ENCODE results near the gene UBTD2.
"Not testable (repeated sequence)": the region's sequence is repeated elsewhere in the genome, so short reads cannot be mapped to it uniquely, and the experiment has no call there.

UBTD2 gene, protein sequence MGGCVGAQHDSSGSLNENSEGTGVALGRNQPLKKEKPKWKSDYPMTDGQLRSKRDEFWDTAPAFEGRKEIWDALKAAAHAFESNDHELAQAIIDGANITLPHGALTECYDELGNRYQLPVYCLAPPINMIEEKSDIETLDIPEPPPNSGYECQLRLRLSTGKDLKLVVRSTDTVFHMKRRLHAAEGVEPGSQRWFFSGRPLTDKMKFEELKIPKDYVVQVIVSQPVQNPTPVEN

DNA sequence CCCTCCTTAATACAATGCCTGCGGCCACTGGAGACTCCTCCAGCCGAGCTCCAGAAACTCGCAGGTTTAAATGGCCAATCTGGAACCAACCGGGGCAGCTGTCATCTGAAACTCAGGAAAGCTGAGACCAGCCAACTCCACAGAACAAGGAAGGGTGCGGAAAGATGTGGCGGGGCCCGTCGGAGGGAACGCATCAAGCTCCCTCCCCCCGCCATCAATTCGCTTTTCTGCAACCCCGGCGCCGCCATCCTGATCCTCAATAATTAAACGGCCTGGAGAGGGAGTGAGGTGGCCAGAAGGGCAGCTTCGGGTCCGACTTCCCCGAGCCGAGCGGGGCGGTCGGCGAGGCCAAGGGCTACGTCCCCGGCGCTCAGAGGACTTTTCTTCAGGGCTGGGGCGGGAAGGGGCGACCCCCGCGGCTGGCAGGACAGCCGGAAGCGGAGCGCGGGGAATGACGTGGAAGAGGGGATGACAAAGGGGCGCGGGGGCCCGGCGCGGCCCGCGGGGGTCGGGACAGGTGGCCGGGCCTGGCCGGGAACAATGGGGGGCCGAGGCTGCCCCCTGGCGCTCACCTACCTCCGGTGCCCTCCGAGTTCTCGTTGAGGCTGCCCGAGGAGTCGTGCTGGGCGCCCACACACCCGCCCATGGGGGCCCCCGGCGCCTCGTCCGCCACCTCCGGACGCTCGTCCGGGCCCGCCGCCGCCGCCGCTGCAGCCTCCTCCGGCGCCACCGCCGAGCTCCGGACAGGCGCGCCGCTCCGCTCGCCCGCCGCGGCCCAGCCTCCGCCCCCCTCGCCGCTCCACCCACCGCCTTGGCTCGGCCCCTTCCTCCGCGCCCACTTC, at the start of gene UBTD2:
Gene UBTD2 (minus strand): TSS at position 745 of the 842 bp plus-strand sequence. CDS start 99 bp downstream, at position 646.
- Histone ChIP-seq H3K36me3 (ENCODE audit: insufficient read depth, low read length) (peaks cover 22% of the 10 kb centered on the region), H3K9ac (ENCODE audit: insufficient read length) (peak within 1 kb of the TSS; percentile 88), H3K9me3 (ENCODE audit: low read depth, low read length) (0 out of 2 replicates have a peak, but pooled peaks cover 4% of the 10 kb centered on the region), H3K27ac (peak within 1 kb of the TSS; percentile 91), H3K4me3 (peak within 1 kb of the TSS; percentile 95)
- no peak for DNase-seq (ENCODE audit: low read depth, low spot score)
- TF ChIP-seq FOXP2 (optimal IDR thresholded peaks at IDR 0.05; ENCODE audit: control extremely low read depth, extremely low read length, insufficient read depth): no peak
- TF ChIP-seq POLR2AphosphoS5 (IDR thresholded peaks at IDR 0.05; ENCODE audit: borderline replicate concordance, low read depth, low read length): 0 out of 2 replicates have a peak, but pooled peaks have one; percentile 13

DNA sequence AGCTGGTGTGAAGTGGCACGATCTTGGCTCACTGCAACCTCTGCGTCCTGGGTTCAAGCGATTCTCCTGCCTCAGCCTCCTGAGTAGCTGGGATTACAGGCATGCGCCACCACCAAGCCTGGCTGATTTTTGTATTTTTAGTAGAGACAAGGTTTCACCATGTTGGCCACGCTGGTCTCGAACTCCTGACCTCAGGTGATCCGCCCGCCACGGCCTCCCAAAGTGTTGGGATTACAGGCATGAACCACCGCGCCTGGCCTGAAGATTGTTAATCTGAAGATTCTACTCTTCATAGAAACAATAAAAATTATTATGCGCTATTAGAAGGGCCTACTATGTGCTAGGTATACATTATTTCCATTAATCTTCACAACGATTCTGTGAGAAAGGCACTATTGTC, 43.3 kb upstream of the UBTD2 start:
- not testable (repeated sequence) for H3K36me3 ChIP-seq (ENCODE audit: insufficient read depth, low read length); DNase-seq (ENCODE audit: low read depth, low spot score); H3K9ac ChIP-seq (ENCODE audit: insufficient read length); H3K9me3 ChIP-seq (ENCODE audit: low read depth, low read length); H3K4me3 ChIP-seq; H3K27ac ChIP-seq

- Histone ChIP-seq H3K4me3 (no peak overlapping the region), H3K9ac (ENCODE audit: insufficient read length) (no peak overlapping the region), H3K9me3 (ENCODE audit: low read depth, low read length) (no peaks in the 10 kb centered on the region), H3K36me3 (ENCODE audit: insufficient read depth, low read length) (no peaks in the 10 kb centered on the region), H3K27ac (no peak overlapping the region)
- no peak for TF ChIP-seq EZH2 (IDR thresholded peaks at IDR 0.05)
- no peak for TF ChIP-seq FOXP2 (optimal IDR thresholded peaks at IDR 0.05; ENCODE audit: control extremely low read depth, extremely low read length, insufficient read depth)
- no peak for TF ChIP-seq POLR2AphosphoS5 (IDR thresholded peaks at IDR 0.05; ENCODE audit: borderline replicate concordance, low read depth, low read length)
- DNase-seq (ENCODE audit: low read depth, low spot score): no peak
Observed at GRCh38 chr5:172325452-172325851, 41.9 kb upstream of the UBTD2 start.

DNA sequence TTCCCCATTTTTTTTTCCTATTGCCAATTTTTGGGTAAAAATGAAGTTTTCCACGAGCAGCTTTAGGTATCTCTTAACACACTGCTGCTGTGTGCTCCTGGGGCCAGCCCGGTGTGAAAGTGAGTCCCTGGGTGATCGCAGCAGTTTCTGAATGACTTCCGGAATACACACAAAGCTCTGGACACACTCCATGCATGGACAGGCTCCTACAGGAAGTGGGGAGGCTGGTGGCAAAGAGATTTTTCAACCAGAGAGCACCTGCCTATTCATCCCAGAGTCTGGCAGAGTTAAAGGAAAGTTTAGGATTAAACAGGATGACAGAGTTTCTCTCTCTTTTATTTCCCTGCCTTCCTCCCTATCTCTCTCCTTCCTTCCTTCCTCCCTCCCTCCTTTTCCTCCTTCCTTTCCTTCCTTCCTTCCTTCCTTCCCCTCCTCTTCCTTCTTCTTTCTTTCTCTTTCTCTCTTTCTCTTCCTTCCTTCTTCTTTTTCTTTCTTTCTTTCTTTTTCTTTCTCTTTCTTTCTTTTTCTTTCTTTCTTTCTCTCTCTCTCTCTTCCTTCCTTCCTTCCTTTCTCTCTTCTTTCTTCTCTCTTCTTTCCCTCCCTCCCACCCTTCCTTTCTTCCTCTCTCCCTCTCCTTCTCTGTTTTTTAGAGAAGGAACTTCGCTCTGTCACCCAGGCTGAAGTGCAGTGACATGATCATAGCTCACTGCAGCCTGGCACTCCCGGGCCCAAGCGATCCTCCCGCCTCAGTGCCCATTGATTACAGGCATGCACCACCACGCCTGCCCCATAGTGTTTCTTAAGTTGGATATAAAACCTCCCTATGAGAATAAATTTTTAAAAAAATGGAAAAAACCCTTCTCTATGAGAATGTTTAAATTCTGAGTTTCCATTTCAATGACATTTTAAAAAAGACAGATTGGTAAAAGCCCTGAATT, 38.7 kb upstream of the UBTD2 start:
- Histone ChIP-seq H3K27ac (no peak overlapping the region), H3K36me3 (ENCODE audit: insufficient read depth, low read length) (no peaks in the 10 kb centered on the region), H3K4me3 (no peak overlapping the region), H3K9ac (ENCODE audit: insufficient read length) (no peak overlapping the region), H3K9me3 (ENCODE audit: low read depth, low read length) (no peaks in the 10 kb centered on the region)
- DNase-seq (ENCODE audit: low read depth, low spot score): no peak
- TF ChIP-seq POLR2AphosphoS5 (IDR thresholded peaks at IDR 0.05; ENCODE audit: borderline replicate concordance, low read depth, low read length) (no peak), EZH2 (IDR thresholded peaks at IDR 0.05) (no peak), FOXP2 (optimal IDR thresholded peaks at IDR 0.05; ENCODE audit: control extremely low read depth, extremely low read length, insufficient read depth) (no peak)

DNA sequence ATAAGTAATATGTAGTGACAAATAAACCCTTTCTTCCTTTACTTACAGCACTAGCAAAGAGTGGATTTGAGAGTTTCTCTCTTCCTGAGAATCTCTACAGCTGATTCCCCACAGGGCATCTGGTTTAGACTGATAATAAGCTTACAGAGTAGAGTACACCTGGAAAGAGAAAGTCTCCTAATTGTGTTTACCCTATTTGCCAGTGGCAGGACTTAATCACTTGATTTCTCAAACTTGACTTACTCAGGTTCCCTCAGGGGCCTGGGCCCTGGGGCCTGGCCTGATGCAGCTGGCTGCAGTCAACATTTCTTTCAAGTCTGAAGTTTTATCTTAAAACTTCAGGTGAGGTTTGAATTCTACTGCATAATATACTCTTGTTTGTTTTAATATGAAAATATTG, 38.0 kb upstream of the UBTD2 start:
- Histone ChIP-seq H3K27ac (no peak overlapping the region), H3K9ac (ENCODE audit: insufficient read length) (no peak overlapping the region), H3K4me3 (no peak overlapping the region), H3K9me3 (ENCODE audit: low read depth, low read length) (no peaks in the 10 kb centered on the region), H3K36me3 (ENCODE audit: insufficient read depth, low read length) (no peaks in the 10 kb centered on the region)
- DNase-seq (ENCODE audit: low read depth, low spot score): no peak
- TF ChIP-seq POLR2AphosphoS5 (IDR thresholded peaks at IDR 0.05; ENCODE audit: borderline replicate concordance, low read depth, low read length): no peak
- TF ChIP-seq FOXP2 (optimal IDR thresholded peaks at IDR 0.05; ENCODE audit: control extremely low read depth, extremely low read length, insufficient read depth): no peak
- TF ChIP-seq EZH2 (IDR thresholded peaks at IDR 0.05): no peak

DNA sequence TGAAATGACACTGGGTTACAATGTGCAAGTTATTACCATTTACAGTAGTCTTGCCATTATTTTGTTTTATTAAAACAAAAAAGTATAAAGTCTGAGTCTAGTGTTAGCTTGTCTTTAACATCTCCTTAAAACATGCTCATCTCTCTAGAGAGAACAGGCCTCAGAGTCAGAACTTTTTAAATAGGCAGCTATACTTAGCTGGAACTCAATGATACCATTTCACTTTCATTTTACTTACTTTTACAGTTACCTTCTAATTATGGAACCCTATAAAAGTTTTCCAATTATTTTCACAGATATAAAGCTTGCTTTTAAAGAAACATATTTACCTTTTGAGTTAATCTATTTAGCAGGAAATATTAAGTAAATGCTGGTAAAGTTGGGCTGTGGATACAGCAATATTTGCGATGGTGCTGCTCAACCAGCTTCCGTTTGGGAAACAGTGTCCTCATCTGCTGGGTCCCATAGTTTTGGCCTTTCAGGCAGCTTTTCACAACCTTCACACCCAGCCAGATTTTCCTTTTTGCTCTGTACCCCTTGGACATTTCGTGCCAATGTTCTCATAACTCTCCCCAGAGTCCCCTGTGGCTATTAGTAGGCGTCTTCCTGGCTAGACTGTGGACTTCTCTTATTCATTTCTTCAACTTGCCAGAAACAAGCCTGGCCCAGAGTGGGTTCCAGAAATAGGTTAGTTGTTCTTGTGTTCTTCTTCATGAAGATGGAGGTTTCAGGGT, 36.3 kb upstream of the UBTD2 start:
- no peak for DNase-seq (ENCODE audit: low read depth, low spot score)
- no peak overlapping the region for H3K9ac ChIP-seq (ENCODE audit: insufficient read length)
- no peaks in the 10 kb centered on the region for H3K36me3 ChIP-seq (ENCODE audit: insufficient read depth, low read length)
- no peak for TF ChIP-seq EZH2 (IDR thresholded peaks at IDR 0.05)
- H3K27ac ChIP-seq: no peak overlapping the region
- no peak overlapping the region for H3K4me3 ChIP-seq
- no peaks in the 10 kb centered on the region for H3K9me3 ChIP-seq (ENCODE audit: low read depth, low read length)

- no peaks in the 10 kb centered on the region for H3K9me3 ChIP-seq (ENCODE audit: low read depth, low read length)
- no peaks in the 10 kb centered on the region for H3K36me3 ChIP-seq (ENCODE audit: insufficient read depth, low read length)
- no peak overlapping the region for H3K9ac ChIP-seq (ENCODE audit: insufficient read length)
- no peak overlapping the region for H3K4me3 ChIP-seq
- no peak overlapping the region for H3K27ac ChIP-seq
- no peak for TF ChIP-seq EZH2 (IDR thresholded peaks at IDR 0.05)
- TF ChIP-seq FOXP2 (optimal IDR thresholded peaks at IDR 0.05; ENCODE audit: control extremely low read depth, extremely low read length, insufficient read depth): no peak
- TF ChIP-seq POLR2AphosphoS5 (IDR thresholded peaks at IDR 0.05; ENCODE audit: borderline replicate concordance, low read depth, low read length): no peak
- DNase-seq (ENCODE audit: low read depth, low spot score): no peak
Observed at GRCh38 chr5:172315587-172316493, 32.3 kb upstream of the UBTD2 start.
